T-helper 1 cell (primary cell): ENCODE data around the gene PSKH1.

ENCODE experiments used
- DNase-seq, 5 donors: peaks; one replicate each; pipeline ENCODE4 v3.0.0-alpha.2; 2012 to 2020

Gene PSKH1

DNA sequence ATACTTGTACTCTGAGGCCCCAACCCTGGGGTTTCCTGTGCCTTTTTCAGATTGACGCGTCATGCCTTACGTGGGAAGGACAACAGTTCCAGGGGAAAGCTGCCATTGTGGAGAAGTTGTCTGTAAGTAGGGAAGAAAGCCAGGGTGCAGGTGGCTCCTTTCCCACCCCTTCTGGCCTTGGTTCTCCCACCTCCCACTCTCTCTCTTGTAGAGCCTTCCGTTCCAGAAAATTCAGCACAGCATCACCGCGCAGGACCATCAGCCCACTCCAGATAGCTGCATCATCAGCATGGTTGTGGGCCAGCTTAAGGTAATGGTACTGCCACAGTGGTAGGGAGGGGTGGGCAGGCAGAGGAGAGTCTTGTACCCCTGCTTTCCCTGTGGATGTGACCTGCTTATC is 24.8 kb upstream of the PSKH1 start:
- no peak for DNase-seq

- DNase-seq = no peak
These were observed 23.4 kb upstream of the PSKH1 start for GRCh38 chr16:67869653-67870052.

DNA sequence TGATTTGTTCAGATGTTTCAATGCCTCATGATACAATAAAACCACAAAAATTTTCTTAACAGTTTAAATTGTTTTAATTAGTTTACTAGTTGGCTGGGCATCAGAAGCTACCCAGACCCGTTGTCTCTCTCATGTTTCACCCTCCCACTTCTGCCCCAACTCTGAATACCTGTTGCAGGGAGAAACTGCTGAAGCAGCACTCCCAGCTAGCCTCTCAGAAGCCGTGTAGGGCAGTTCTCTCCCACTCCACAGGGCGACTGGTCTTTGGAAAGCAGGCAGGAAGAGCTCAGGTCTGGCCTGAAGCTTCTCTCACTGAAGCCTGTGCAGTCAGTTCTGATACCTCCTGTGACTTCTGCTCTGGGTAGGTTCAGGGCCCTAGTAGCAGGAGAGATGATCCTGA is 21.8 kb upstream of the PSKH1 start:
- DNase-seq = no peak

- DNase-seq = no peak
These were observed 20.9 kb upstream of the PSKH1 start for GRCh38 chr16:67872131-67872630.

DNA sequence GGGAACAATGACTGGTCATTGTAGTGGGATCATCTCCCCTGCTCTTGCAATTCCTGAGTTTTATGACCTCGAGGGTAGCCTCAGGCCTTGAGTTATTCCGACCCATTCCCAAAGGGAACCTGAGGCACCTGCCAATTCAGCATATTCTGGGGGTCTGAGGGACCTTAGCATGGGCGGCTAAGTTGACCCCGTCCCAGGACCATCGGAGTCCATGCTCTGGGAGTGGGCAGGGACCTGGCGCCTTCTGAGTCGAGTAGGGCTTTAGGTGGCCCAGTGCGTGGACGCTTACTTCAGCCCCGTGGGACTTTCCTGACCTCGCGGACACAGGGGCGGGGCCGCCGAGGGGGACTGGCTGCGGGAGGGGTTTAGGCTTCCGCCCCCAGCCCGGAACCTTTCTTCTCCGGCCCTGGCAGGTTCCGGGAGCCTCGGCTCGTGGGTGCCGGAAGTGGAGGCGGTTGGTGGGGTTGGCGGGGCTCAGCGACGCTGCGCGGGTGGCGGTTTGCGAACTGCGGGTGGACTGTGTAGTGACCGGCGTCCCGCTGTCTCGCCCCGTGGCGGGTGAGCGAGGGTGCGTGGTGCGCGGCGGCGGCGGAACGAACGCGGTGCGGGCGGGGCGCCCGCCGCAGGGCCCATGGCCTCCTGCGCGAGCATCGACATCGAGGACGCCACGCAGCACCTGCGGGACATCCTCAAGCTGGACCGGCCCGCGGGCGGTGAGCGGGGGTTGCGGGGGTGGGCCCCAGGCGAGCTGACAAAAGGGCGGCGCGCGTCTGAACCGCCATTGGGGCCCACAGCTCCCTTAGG is 20.2 kb upstream of the PSKH1 start, which contains the start of gene EDC4:
Gene EDC4, plus strand, starts transcription at position 422 of the 804 bp plus-strand sequence. Its CDS starts 210 bp downstream, at position 632.
- peak; percentile 74 to 85 (median 78) for DNase-seq

DNA sequence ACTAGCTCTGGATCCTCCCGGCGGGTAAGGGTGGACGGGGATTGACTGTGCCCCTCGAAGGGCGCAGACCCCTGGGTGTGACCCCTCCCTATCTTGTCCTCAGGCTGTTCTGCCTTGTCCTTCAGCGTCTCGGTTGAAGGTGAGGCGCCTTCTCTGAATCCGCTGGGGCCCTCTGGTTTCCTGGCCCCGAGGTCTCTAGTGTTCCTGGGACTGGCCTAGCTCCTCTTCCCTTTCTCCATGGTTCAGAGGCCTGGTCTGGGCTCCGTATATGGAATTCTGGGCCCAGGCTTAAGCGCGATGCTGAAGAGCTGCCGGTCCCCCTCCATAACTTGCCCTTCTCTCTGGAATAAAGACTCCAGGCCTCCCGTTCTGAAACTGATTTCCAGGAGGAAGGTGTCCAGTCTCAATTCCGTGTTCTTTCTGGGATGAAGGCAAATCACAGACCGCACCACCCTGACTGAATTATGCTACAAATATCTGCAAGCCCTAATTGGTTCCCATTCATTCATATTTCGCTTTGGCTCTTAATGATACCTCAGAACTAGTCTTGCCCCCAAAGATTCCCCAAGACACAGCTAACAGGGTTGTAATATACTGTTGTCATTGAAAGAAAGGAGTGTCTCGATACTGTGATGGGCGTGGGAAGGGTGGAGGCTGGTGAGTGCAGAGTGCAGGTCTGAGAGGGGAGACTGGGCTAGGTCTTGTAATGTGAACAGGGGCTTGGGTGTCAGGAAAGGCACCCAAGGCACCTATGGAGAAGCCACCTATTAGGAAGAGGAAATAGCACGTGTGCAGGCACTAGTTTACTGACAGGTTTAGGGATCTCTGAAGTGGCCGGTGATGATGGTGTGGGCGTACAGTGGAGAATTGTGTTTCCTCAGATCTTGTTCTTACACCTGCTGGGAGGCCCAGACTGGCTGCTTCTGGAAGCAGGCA is 19.4 kb upstream of the PSKH1 start:
- DNase-seq = no peak

DNA sequence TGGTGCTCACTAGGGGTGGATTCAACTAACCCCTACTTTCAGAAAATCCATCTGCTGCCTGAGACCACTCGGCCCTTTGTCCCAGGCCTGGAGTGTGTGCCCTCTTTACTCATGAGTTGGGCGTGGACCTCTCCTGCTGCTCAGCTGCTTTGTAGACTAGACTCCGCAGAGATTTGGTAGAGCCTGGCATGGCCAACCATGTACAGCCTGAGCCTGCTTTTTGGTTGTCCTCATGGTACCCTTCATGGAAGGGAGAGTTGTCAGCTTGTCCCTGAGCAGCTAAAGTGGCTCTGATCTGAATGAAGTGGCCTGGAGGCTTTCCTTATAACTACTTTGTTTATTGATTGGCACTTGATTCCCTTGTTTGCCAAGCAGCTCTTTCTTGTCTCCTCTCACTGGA is 18.7 kb upstream of the PSKH1 start:
- no peak for DNase-seq

GRCh38 chr16:67877064-67877463 is 16.0 kb upstream of the PSKH1 start:
- no peak for DNase-seq

DNA sequence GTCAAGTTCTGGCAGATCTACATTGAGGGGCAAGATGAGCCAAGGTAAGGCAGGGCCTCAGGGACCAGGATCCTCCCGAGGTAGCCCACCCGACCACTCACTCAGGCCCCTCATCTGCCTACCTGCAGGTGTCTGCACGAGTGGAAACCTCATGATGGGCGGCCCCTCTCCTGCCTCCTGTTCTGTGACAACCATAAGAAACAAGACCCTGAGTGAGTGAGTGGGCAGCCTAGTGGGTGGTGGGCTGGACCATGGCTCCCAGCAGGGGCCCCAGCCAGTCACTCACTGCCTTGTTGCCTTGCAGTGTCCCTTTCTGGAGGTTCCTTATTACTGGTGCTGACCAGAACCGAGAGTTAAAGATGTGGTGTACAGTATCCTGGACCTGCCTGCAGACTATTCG is 14.8 kb upstream of the PSKH1 start:
- DNase-seq = no peak

DNA sequence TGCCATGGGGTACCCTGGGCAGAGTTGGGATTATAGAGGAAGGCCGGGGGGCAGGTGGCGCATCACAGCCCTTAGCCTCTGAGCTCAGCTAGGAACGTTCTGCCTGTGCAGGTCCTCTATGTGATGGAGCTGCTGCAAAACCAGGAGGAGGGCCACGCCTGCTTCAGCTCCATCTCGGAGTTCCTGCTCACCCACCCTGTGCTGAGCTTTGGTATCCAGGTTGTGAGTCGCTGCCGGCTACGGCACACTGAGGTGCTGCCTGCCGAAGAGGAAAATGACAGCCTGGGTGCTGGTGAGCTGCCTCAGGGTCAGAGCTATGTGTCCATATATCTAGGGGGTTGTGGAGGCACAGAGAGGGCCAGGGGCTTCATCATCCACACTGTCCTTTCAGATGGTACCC is 14.2 kb upstream of the PSKH1 start:
- no peak for DNase-seq

GRCh38 chr16:67879462-67879861 is 13.6 kb upstream of the PSKH1 start:
- DNase-seq = no peak

- DNase-seq = no peak
These were observed 13.1 kb upstream of the PSKH1 start for GRCh38 chr16:67879936-67880335.

DNA sequence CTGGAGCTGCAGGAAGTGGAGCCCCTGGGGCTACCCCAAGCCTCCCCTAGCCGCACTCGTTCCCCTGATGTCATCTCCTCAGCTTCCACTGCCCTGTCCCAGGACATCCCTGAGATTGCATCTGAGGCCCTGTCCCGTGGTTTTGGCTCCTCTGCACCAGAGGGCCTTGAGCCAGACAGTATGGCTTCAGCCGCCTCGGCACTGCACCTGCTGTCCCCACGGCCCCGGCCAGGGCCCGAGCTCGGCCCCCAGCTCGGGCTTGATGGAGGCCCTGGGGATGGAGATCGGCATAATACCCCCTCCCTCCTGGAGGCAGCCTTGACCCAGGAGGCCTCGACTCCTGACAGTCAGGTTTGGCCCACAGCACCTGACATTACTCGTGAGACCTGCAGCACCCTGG is 12.5 kb upstream of the PSKH1 start:
- no peak for DNase-seq

GRCh38 chr16:67881621-67882161 is 11.4 kb upstream of the PSKH1 start:
- DNase-seq = no peak

DNA sequence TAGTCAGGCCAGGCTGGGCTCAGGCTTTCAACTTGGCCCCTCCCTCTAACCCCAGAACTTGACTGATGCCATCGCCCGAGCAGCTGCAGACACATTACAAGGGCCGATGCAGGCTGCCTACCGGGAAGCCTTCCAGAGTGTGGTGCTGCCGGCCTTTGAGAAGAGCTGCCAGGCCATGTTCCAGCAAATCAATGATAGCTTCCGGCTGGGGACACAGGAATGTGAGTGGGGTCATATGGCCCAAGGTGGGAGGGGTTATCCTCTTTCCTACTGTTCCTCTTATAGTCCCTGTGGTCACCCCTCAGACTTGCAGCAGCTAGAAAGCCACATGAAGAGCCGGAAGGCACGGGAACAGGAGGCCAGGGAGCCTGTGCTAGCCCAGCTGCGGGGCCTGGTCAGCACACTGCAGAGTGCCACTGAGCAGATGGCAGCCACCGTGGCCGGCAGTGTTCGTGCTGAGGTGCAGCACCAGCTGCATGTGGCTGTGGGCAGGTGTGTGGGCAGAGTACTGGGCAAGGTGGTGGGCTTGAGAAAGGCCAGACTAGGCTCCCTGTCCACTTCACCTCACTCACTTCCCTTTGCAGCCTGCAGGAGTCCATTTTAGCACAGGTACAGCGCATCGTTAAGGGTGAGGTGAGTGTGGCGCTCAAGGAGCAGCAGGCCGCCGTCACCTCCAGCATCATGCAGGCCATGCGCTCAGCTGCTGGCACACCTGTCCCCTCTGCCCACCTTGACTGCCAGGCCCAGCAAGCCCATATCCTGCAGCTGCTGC is 10.5 kb upstream of the PSKH1 start:
- no peak for DNase-seq

GRCh38 chr16:67883146-67883871 is 9.7 kb upstream of the PSKH1 start:
- DNase-seq = no peak

- DNase-seq = peak; percentile 49 to 69 (median 62)
These were observed 9.2 kb upstream of the PSKH1 start for GRCh38 chr16:67883872-67884261.

- no peak for DNase-seq
These were observed 8.4 kb upstream of the PSKH1 start, which contains the start of gene NRN1L for GRCh38 chr16:67884684-67885083. NRN1L (plus strand) TSS chr16:67884885; CDS start chr16:67884904, 19 bp downstream.

- DNase-seq = no peak
These were observed 7.5 kb upstream of the PSKH1 start for GRCh38 chr16:67885545-67885944.

DNA sequence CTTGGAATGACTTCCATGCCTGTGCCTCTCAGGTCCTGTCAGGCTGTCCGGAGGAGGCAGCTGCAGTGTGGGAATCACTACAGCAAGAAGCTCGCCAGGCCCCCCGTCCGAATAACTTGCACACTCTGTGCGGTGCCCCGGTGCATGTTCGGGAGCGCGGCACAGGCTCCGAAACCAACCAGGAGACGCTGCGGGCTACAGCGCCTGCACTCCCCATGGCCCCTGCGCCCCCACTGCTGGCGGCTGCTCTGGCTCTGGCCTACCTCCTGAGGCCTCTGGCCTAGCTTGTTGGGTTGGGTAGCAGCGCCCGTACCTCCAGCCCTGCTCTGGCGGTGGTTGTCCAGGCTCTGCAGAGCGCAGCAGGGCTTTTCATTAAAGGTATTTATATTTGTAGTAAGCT is 7.1 kb upstream of the PSKH1 start:
- no peak for DNase-seq

DNA sequence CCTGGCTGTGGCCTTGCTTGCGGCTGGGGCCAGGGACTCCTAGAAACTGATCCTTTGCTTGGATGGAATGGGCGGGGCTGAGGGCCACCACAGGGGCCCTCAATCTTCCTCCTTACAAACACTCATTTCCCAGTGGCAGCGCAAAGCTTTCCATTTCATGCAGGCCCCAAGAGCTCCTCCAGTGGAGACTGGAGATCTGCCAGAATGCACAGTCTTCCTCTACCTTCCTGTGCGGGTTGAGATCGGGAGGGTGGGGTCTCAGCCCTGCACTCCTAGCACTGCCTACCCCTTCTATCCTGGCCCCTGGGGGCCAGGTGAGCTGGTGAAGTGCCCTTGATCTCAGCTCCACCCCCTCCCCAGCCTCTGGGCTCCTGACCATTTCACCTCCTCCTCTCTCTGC is 6.7 kb upstream of the PSKH1 start:
- no peak for DNase-seq

DNA sequence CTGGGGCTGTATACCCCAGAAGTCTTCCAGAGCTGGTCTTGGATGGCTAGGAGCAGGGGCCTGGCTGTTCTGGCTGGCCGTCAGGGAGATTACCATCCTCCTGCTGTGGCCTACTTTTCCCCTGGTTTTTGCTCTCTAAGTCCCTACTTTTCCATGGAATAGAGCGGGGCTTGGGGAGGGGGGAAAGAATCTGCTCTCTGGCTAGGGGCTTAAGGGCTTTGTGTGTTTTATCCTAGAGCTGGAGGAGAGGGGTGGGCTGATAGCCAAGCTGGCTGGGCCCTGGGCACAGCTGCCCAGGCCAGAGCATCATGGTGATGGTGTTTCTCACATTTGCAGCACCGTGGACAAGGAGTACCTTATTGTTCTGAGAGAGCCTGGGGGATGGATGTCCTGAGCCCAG is 4.7 kb upstream of the PSKH1 start:
- DNase-seq = no peak
